IPS-15b (cell line): ENCODE results near the gene ZNF543.
"Not testable (repeated sequence)": the region's sequence is repeated elsewhere in the genome, so short reads cannot be mapped to it uniquely, and the experiment has no call there.

ENCODE experiments used
- H3K27me3 ChIP-seq: one replicate; pipeline ENCODE4 v1.6.1; 2013; ENCODE audit warnings: low read length; ENCODE audit not compliant: control insufficient read depth, insufficient read depth
- H3K36me3 ChIP-seq: one replicate; pipeline ENCODE4 v1.6.1; 2013; ENCODE audit warnings: low read length; ENCODE audit not compliant: control insufficient read depth, insufficient read depth
- H3K4me1 ChIP-seq: one replicate; pipeline ENCODE4 v1.6.1; 2013; ENCODE audit warnings: mild to moderate bottlenecking, low read length; ENCODE audit not compliant: control insufficient read depth, insufficient read depth
- H3K4me3 ChIP-seq: one replicate; pipeline ENCODE4 v1.5.1; 2013; ENCODE audit warnings: low read depth, low read length
- H3K9ac ChIP-seq: one replicate; pipeline ENCODE4 v1.6.1; 2013; ENCODE audit warnings: low read depth, mild to moderate bottlenecking, low read length
- H3K9me3 ChIP-seq: one replicate; pipeline ENCODE4 v1.6.1; 2013; ENCODE audit warnings: mild to moderate bottlenecking, low read length; ENCODE audit not compliant: control insufficient read depth, insufficient read depth

ZNF543 gene

GRCh38 chr19:57362997-57363687 lies 42.9 kb downstream of the ZNF543 start, which contains the start of the genes TRAPPC2B and ZNF547:
Gene TRAPPC2B, plus strand, starts transcription at chr19:57363551. Its CDS starts 1,283 bp downstream, at chr19:57364834.
Gene ZNF547, plus strand, starts transcription at chr19:57363551. Its CDS starts 5,005 bp downstream, at chr19:57368556.
- peak within 1 kb of the TSS; percentile 75 for H3K9ac ChIP-seq
- no peaks in the 10 kb centered on the region for H3K9me3 ChIP-seq
- no peaks in the 10 kb centered on the region for H3K27me3 ChIP-seq
- peak within 1 kb of the TSS; percentile 87 for H3K4me3 ChIP-seq
- H3K36me3 ChIP-seq: no peaks in the 10 kb centered on the region
- no peaks in the 10 kb centered on the region for H3K4me1 ChIP-seq

DNA sequence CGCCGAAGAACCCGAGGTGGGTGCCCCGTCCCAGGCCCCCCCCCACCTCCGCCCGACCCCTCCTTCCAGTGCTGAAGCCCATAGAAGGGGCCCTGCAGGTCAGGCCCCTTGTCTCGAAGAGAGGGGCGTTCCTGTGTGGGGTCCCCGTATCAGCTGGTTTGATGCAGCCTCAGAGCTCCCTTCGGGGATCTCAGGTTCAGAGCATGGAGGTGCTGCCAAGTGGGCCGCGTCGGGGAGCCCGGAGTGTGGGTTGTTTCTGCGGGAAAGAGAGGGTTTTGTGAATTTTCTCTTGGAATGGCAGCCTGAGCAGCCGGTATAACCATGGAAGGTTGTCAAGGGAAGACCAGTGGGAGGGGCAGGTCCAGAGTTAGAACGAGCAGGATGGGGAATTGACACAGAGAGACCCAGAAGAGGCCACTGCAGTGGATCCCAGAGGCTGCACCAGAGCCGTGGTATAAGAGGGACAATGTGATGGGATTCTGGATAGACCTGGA lies 43.5 kb downstream of the ZNF543 start:
- Histone ChIP-seq H3K27me3 (no peaks in the 10 kb centered on the region), H3K9ac (peak overlapping the region; percentile 41), H3K4me3 (peak overlapping the region; percentile 87), H3K36me3 (no peaks in the 10 kb centered on the region), H3K4me1 (no peaks in the 10 kb centered on the region), H3K9me3 (no peaks in the 10 kb centered on the region)

DNA sequence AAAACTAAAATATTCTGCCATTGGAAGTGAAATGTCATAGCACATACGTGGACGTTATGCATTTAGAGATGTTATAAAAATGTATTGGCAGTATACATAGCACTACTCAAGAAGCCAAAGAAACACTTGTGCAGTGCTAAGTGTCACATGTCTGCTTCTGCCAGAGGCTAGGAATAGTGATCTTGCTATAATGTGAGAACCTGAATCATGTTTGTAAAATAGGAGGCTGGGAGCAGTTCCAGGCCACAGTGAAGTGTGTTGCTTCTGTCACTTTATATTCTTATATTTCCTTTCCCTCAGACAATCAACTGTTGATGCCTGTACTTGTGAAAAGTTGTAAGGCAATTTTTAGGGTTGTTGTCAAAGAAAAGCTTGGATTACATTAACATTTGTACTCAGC lies 46.5 kb downstream of the ZNF543 start:
- H3K4me1 ChIP-seq: no peaks in the 10 kb centered on the region
- no peak overlapping the region for H3K9ac ChIP-seq
- peaks cover 2% of the 10 kb centered on the region for H3K36me3 ChIP-seq

DNA sequence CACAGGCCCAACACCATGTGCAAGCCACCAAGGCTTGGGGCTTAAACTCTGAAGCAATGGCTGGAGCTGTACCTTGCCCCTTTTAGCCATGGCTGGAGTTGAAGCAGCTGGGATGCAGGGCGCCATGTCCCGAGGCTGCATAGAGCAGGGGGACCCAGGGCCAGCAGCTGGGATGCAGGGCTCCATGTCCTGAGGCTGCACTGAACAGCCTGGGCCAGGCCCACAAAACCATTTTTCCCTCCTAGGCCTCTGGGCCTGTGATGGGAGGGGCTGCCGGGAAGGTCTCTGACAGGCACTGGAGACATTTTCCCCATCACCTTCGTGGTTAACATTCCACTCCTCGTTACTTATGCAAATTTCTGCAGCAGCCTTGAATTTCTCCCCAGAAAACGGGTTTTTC lies 53.9 kb downstream of the ZNF543 start:
- Histone ChIP-seq H3K36me3 (peaks cover 21% of the 10 kb centered on the region), H3K27me3 (no peaks in the 10 kb centered on the region), H3K4me3 (no peak overlapping the region), H3K9ac (no peak overlapping the region), H3K4me1 (no peaks in the 10 kb centered on the region), H3K9me3 (peaks cover 4% of the 10 kb centered on the region)

More for the DNA sequence above, 46.5 kb downstream of the ZNF543 start:
- no peaks in the 10 kb centered on the region for H3K27me3 ChIP-seq
- H3K4me3 ChIP-seq: no peak overlapping the region
- H3K9me3 ChIP-seq: no peaks in the 10 kb centered on the region

DNA sequence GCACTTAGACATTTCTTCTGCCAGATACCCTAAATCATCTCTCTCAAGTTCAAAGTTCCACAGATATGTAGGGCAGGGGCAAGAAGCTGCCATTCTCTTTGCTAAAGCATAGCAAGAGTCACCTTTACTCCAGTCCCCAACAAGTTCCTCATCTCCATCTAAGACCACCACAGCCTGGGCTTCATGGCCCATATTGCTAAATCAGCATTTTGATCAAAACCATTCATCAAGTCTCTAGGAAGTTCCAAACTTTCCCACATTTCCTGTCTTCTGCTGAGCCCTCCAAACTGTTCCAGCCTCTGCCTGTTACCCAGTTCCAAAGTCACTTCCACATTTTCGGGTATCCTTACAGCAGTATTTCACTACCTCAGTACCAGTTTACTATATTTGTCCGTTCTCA lies 54.4 kb downstream of the ZNF543 start:
- H3K9me3 ChIP-seq, H3K9ac ChIP-seq, H3K4me3 ChIP-seq, H3K4me1 ChIP-seq, H3K27me3 ChIP-seq: not testable (repeated sequence)
- H3K36me3 ChIP-seq: peaks cover 21% of the 10 kb centered on the region

DNA sequence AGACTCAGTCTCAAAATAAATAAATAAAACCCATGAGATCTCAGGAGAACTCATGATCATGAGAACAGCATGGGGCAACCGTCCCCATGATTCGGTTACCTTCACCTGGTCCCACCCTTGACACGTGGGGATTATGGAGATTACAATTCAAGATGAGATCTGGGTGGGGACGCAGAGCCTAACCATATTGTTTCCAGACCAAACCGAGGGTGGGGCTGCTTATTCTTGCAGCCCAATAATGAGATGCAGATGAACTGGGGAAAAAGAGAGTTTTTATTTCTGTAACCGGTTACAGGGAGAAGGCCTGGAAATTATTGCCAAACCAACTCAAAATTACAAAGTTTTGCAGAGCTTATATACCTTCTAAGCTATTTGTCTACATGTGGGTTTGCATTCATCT lies 55.9 kb downstream of the ZNF543 start:
- Histone ChIP-seq H3K36me3 (peaks cover 21% of the 10 kb centered on the region), H3K9me3 (peaks cover 4% of the 10 kb centered on the region), H3K4me3 (no peak overlapping the region), H3K4me1 (no peaks in the 10 kb centered on the region), H3K9ac (no peak overlapping the region), H3K27me3 (no peaks in the 10 kb centered on the region)

DNA sequence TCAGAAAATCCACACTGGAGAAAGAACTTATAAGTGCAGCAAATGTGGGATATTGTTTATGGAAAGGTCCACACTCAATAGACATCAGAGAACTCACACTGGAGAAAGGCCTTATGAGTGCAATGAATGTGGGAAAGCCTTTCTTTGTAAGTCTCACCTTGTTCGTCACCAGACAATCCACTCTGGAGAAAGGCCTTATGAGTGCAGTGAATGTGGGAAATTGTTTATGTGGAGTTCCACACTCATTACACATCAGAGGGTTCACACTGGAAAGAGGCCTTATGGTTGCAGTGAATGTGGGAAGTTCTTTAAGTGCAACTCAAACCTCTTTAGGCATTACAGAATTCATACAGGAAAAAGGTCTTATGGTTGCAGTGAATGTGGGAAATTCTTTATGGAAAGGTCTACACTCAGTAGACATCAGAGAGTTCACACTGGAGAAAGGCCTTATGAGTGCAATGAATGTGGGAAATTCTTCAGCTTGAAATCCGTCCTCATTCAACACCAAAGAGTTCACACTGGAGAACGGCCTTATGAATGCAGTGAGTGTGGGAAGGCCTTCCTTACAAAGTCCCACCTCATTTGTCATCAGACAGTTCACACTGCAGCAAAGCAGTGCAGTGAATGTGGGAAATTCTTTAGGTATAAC lies 57.4 kb downstream of the ZNF543 start:
- Histone ChIP-seq H3K4me1 (no peaks in the 10 kb centered on the region), H3K9me3 (peaks cover 4% of the 10 kb centered on the region), H3K9ac (no peak overlapping the region), H3K4me3 (no peak overlapping the region), H3K36me3 (peaks cover 13% of the 10 kb centered on the region), H3K27me3 (no peaks in the 10 kb centered on the region)
